HG03095 (cell line): Measurements from ENCODE around the gene MYOF.

Experiments used
- ATAC-seq: cut with Tn5 transposase; IDR thresholded peaks from one replicate; pipeline ENCODE4 v1.9.1; 2021; ENCODE audit warnings: moderate library complexity; ENCODE audit not compliant: unreplicated experiment

Gene MYOF

DNA sequence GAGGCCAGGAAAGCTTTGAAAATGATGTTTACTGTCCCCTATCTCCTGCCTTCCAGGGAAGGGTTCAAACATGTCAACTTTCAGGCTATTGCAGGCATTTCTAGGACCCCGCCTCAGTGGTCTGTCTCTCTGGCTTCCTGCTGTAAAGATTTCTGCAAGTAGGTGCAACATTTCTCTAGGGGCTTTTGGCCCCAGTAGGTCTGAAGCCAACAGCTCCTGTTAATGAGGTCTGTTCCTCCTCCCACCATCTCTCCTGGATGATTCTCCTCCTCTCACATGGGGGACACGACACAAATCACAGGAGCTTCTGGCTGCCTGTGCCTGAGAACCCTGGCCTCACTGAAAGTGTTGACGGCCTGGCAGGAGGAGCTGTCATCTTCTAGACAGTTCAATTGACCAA, 214.1 kb downstream of the MYOF start:
- no peak for ATAC-seq

DNA sequence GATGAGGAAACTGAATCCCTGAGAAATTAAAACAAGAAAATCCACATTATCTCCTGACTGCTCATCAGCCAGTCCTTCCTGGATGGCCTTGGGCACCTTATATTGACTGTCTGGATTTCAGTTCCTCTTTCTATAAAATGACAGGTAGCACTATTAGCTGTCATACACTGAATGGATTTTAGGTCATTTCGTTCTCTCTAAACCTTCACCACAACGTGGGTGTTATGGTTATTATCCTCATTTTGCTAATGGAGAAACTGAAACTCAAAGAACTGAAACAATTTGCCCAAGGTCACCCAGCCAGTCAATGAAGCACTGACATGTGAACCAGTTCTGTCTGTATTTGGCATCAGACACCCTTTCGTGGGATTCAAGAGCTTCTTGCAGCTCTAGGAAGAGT, 214.6 kb downstream of the MYOF start:
- peak; percentile 99 for ATAC-seq

DNA sequence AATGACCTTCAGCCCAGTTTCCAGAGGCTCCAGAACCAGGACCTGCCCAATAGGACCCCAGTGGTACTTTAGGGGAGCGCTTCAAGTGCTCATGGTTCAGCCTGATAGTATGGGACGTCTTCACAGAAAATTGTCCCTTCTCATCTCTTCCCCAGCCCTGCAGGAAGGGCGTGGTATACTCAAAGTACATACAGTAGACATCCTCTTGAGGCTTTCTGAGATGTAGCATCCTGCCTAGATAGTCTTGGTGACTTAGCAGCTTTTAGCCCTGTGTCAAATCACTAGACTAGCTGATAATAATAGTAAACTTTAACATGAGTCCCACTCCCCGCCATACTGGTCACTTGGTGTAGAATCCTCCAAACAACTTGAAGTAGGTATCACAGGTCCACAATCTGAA, 215.3 kb downstream of the MYOF start:
- ATAC-seq, result no peak

DNA sequence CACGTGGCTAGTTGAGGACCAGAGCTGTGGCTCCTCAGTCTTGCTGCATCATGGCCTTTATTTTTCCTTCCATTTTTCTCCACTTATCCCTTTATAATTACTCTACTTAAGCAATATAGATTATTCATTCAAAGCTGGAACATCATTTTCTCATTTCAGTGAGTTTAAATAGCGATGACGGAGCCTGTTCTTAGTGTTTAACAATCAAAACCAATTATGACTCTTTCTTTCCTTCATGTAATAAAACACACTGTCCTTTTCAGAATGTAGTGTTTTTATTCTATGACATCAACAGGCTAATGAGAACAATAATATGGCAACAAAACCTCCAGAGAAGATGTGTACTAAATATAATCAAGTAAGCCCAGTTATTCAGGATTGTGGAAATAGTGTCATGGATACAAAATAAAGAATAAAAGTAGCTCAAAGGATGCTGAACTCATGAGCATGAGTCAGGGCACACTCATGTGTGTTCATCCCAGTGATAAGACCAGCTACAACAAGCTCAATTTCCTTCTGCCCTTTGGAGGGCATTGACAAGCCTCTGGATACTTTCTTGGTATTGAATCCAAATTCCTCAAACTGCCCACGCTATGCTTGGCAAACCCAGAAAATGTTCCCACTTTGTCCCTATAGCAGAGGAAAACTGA, 220.0 kb downstream of the MYOF start:
- no peak for ATAC-seq

DNA sequence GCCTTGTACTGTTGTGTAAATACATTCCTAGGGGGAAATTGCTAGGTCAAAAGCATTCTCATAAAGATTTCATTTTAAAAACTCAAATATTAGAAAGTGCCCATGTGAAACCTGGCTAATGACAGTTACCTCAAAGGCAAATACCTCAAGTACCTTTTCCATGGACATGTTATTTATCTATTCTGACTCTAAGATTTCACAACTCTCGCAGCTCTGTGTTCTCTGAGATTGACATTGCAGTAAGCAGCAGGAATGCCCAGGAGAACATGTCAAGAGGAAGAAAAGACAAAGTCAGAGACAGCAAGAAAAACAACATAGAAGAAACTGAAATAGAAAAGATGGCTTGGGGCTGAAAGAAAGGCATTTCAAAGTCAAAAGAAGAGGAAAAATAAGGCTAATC, 221.0 kb downstream of the MYOF start:
- no peak for ATAC-seq

DNA sequence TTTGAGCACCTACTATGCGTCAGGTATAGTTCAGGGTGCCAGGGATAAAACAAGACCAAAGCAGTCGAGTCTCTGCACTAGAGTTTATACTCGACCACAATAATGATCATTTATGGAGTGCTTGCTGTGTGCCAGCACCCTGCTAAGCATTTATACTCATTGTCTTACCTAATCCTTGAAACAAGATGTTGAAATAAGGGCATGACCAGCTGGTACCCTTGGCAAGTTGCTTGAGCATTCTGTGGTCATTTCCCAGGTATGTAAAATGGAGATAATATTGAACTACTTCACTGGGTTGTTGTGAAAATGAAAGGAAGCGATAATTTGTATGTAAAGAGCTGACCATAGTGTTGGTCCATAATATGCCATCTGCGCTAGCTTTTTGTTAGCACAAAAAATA, 223.0 kb downstream of the MYOF start:
- no peak for ATAC-seq
